GM21423 (cell line): ENCODE results near the gene SYT6.
"Not testable (repeated sequence)": the region's sequence is repeated elsewhere in the genome, so short reads cannot be mapped to it uniquely, and the experiment has no call there.

Experiments used
- ATAC-seq: cut with Tn5 transposase; IDR thresholded peaks from one replicate; pipeline ENCODE4 v1.9.1; 2021; ENCODE audit warnings: mild to moderate bottlenecking, moderate library complexity; ENCODE audit not compliant: unreplicated experiment

Gene SYT6

GRCh38 chr1:114076308-114076707 lies 77.4 kb downstream of the SYT6 start:
- ATAC-seq = no peak

GRCh38 chr1:114075546-114076242 lies 78.0 kb downstream of the SYT6 start:
- no peak for ATAC-seq

GRCh38 chr1:114075105-114075504 lies 78.6 kb downstream of the SYT6 start:
- no peak for ATAC-seq

- ATAC-seq = no peak
These were observed 81.4 kb downstream of the SYT6 start for GRCh38 chr1:114072246-114072645.

GRCh38 chr1:114069762-114070161 lies 83.9 kb downstream of the SYT6 start:
- ATAC-seq = not testable (repeated sequence)

- ATAC-seq = not testable (repeated sequence)
These were observed 85.0 kb downstream of the SYT6 start for GRCh38 chr1:114068684-114069083.

GRCh38 chr1:114065671-114066070 lies 88.0 kb downstream of the SYT6 start:
- ATAC-seq = not testable (repeated sequence)

GRCh38 chr1:114063544-114063943 lies 90.1 kb downstream of the SYT6 start:
- no peak for ATAC-seq

GRCh38 chr1:114062477-114063099 lies 91.1 kb downstream of the SYT6 start:
- ATAC-seq = no peak

- ATAC-seq = no peak
These were observed 92.4 kb downstream of the SYT6 start for GRCh38 chr1:114061121-114061830.

- ATAC-seq = not testable (repeated sequence)
These were observed 95.4 kb downstream of the SYT6 start for GRCh38 chr1:114058236-114058635.

- no peak for ATAC-seq
These were observed 99.5 kb downstream of the SYT6 start for GRCh38 chr1:114054148-114054547.

GRCh38 chr1:114048232-114048631 lies 105.4 kb downstream of the SYT6 start:
- ATAC-seq = no peak

- no peak for ATAC-seq
These were observed 110.1 kb downstream of the SYT6 start for GRCh38 chr1:114043548-114043947.

- no peak for ATAC-seq
These were observed 110.6 kb downstream of the SYT6 start for GRCh38 chr1:114043054-114043453.

GRCh38 chr1:114040273-114041015 lies 113.2 kb downstream of the SYT6 start:
- ATAC-seq = no peak
